Measurements from ENCODE around the gene RNU5B-1. TPM values are rescaled to one million over a fixed set of nuclear protein-coding genes. Genes with fewer than 3 reads are reported as not detected.

Gene RNU5B-1
- total and polyA plus RNA-seq, 9 of the 15 experiments (the other 6 are each of a cell fraction or from before 2014, with no cell fraction given) = 14.2 TPM; not detected in 8

GRCh38 chr15:65304381-65305149, at the start of gene RNU5B-1 (continued):
- TF ChIP-seq ZZZ3 (IDR thresholded peaks at IDR 0.05) (0 out of 2 replicates have a peak, but pooled peaks have one; percentile 56), ESRRA (IDR thresholded peaks at IDR 0.05; ENCODE audit: borderline replicate concordance, low read depth) (peak; percentile 42; the same call in 1 of the 2 replicates), NKRF (IDR thresholded peaks at IDR 0.05; ENCODE audit: borderline replicate concordance) (peak; percentile 48; the same call in 1 of the 2 replicates), CXXC5 (CRISPR knock-in tag; IDR thresholded peaks at IDR 0.05) (peak; percentile 73), NUFIP1 (IDR thresholded peaks at IDR 0.05; ENCODE audit: partially characterized antibody) (peak; percentile 98), NR2C1 (IDR thresholded peaks at IDR 0.05) (peak; percentile 93), NR2C1 (tag; IDR thresholded peaks at IDR 0.05) (peak; percentile 95), ZNF717 (CRISPR knock-in tag; IDR thresholded peaks at IDR 0.05) (peak; percentile 97), KHSRP (IDR thresholded peaks at IDR 0.05) (peak; percentile 92), ZNF586 (CRISPR knock-in tag; conservative IDR thresholded peaks at IDR 0.05) (peak; percentile 83), RB1 (IDR thresholded peaks at IDR 0.05; ENCODE audit: low read depth) (peak; percentile 76), POLR2A (conservative IDR thresholded peaks at IDR 0.05) (peak; percentile 100), CBX1 (IDR thresholded peaks at IDR 0.05; ENCODE audit: low read depth) (peak; percentile 100), HDAC1 (IDR thresholded peaks at IDR 0.05) (peak in 1 of 2 experiments; percentile 60; a peak in 2 of 4 replicates), MED1 (CRISPR knock-in tag; IDR thresholded peaks at IDR 0.05; ENCODE audit: borderline replicate concordance) (peak; percentile 91; the same call in 1 of the 2 replicates)
- TF ChIP-seq, protein P1, sequence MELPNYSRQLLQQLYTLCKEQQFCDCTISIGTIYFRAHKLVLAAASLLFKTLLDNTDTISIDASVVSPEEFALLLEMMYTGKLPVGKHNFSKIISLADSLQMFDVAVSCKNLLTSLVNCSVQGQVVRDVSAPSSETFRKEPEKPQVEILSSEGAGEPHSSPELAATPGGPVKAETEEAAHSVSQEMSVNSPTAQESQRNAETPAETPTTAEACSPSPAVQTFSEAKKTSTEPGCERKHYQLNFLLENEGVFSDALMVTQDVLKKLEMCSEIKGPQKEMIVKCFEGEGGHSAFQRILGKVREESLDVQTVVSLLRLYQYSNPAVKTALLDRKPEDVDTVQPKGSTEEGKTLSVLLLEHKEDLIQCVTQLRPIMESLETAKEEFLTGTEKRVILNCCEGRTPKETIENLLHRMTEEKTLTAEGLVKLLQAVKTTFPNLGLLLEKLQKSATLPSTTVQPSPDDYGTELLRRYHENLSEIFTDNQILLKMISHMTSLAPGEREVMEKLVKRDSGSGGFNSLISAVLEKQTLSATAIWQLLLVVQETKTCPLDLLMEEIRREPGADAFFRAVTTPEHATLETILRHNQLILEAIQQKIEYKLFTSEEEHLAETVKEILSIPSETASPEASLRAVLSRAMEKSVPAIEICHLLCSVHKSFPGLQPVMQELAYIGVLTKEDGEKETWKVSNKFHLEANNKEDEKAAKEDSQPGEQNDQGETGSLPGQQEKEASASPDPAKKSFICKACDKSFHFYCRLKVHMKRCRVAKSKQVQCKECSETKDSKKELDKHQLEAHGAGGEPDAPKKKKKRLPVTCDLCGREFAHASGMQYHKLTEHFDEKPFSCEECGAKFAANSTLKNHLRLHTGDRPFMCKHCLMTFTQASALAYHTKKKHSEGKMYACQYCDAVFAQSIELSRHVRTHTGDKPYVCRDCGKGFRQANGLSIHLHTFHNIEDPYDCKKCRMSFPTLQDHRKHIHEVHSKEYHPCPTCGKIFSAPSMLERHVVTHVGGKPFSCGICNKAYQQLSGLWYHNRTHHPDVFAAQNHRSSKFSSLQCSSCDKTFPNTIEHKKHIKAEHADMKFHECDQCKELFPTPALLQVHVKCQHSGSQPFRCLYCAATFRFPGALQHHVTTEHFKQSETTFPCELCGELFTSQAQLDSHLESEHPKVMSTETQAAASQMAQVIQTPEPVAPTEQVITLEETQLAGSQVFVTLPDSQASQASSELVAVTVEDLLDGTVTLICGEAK (IDR thresholded peaks at IDR 0.05) = peak; percentile 45; the same call in 1 of the 2 replicates
- TF ChIP-seq, protein P1 (CRISPR knock-in tag; IDR thresholded peaks at IDR 0.05) = peak; percentile 70
- TF ChIP-seq, protein P2, sequence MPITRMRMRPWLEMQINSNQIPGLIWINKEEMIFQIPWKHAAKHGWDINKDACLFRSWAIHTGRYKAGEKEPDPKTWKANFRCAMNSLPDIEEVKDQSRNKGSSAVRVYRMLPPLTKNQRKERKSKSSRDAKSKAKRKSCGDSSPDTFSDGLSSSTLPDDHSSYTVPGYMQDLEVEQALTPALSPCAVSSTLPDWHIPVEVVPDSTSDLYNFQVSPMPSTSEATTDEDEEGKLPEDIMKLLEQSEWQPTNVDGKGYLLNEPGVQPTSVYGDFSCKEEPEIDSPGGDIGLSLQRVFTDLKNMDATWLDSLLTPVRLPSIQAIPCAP (CRISPR knock-in tag; IDR thresholded peaks at IDR 0.05; ENCODE audit: borderline replicate concordance) = peak; percentile 94

All from K562 (cell line).